Posterior vena cava (tissue), 2 donors: ENCODE data around the gene GZMB. TPM values are rescaled to one million over a fixed set of nuclear protein-coding genes. Genes with fewer than 3 reads are reported as not detected.
"Not testable (repeated sequence)": the region's sequence is repeated elsewhere in the genome, so short reads cannot be mapped to it uniquely, and the experiment has no call there.

Experiments used
- DNase-seq: peaks from one replicate; pipeline ENCODE4 v3.0.0-alpha.2; 2020; ENCODE audit warnings: low spot score
- intact Hi-C, 2 donors: fragments of 100-400 bp; cut with DNase I; formaldehyde crosslinking; loops; one replicate each; pipeline versions ENCODE4 v1.14.1 to v1.14.2; 2022 to 2023
- total RNA-seq, 2 donors: library from RNA; stranded (reverse); fragmentation: NEBNext Ultra II Directional; extraction: Animal tissue kit (Norgen Biotek cat#: 25700); gene quantifications; one replicate each; pipeline ENCODE4 v1.2.1, GENCODE V29; 2021
- donor health status: DM: yes; HTN: yes; CAD: no.
- donor health status: DM: yes; HTN: yes; CAD: no.

GZMB gene
- total RNA-seq, 2 donors from 2014 or later = 0.79 to 1.0 TPM

- intact Hi-C loops = no loop called here
Measured at GRCh38 chr14:24632761-24633160, 1.2 kb downstream of the GZMB start.

DNA sequence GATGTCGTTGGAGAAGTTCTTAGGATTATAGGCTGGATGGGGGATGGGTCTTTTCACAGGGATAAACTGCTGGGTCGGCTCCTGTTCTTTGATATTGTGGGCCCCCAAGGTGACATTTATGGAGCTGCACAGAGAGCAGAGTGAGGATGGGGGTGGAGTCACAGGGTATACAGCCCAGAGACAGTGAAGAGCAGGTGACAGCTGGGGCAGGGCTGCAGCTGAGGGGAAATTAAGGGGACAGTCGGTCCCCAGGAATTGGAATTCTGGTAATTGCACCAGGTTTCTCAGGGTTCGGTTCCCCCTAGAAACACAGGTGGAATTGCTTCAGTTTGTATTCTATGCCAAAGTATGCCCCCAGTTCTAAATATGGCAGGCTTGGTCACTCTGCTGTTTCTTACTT lies 1.7 kb downstream of the GZMB start:
- intact Hi-C loops = no loop called here

More at GRCh38 chr14:24632761-24633160, 1.2 kb downstream of the GZMB start:
- no peak for DNase-seq

GRCh38 chr14:24631749-24632335 lies 2.1 kb downstream of the GZMB start:
- no peak for DNase-seq
- intact Hi-C loops = no loop called here

More for the DNA sequence above, 1.7 kb downstream of the GZMB start:
- no peak for DNase-seq

GRCh38 chr14:24630872-24631477 lies 3.0 kb downstream of the GZMB start:
- intact Hi-C loops = no loop called here
- DNase-seq = no peak

- intact Hi-C loops = no loop called here
- DNase-seq = no peak
Measured at GRCh38 chr14:24630087-24630871, 3.7 kb downstream of the GZMB start.

DNA sequence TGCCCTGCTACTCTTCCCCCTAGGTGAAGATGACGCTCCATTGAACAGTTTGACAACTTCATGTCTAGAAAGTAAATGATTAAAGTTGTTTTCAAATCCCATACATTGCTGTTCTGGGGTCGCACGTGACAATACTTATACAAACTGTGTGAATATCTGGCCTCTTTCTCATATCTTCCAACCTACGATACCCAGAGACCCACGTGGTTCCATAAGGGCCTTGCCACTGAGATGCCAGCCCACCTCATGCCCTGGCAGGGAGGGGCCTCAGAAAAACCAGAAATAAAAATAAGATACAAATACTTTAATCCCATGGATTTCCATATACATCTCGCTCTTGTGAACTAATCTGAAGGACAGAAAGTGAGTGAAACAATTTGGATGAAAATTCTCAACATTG lies 4.5 kb downstream of the GZMB start:
- no peak for DNase-seq
- intact Hi-C loops = no loop called here

DNA sequence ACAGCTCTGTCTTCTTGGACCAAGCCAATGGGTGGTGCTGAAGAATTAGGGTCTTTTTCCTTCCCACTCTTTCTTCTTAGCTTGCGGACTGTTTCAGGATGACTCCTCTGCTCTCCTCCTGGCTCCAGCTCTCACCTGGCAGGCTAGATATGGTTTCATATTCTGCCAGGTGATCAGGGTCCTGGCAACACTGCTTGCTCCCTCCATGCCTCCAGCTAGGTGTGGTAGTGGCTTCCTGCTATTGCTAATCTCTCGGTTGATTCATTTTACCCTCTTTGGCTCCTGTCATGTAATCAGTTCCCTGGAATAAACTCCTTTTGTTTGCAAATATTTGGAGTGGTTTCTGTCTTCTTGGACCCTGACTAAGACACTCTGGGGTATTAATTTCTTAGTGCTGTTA lies 20.2 kb downstream of the GZMB start:
- DNase-seq = no peak
- intact Hi-C loops = no loop called here

DNA sequence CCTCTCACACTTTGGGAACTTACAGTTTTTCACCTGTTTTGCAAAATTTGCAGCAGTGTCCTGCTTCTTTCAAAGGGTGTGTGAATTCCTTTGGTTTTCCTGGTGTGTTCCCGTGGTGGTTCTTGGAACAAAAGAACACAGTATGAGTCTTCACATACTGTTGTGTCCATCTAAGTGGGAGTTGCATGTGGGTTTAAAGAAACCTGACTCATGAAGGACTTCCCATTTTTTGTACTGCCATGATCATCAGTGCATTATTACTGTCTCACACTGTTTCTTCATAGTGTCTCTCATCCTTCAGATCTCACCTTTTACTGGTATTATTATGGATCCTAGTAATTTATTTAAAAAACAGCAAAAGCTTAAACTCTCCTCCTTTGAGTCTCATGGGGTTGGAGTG lies 20.7 kb downstream of the GZMB start:
- DNase-seq = no peak
- intact Hi-C loops = no loop called here

GRCh38 chr14:24612196-24612595 lies 21.8 kb downstream of the GZMB start:
- intact Hi-C loops = no loop called here
- DNase-seq = no peak

- DNase-seq = no peak
Measured at GRCh38 chr14:24609655-24610344, 24.2 kb downstream of the GZMB start, which contains the start of gene GZMH. Gene GZMH (minus strand): TSS chr14:24609685. CDS start chr14:24609613, 72 bp downstream.

GRCh38 chr14:24607635-24608514 lies 26.1 kb downstream of the GZMB start:
- intact Hi-C loops = no loop called here
- no peak for DNase-seq

More at GRCh38 chr14:24609655-24610344, 24.2 kb downstream of the GZMB start, which contains the start of gene GZMH:
- intact Hi-C loops = no loop called here

DNA sequence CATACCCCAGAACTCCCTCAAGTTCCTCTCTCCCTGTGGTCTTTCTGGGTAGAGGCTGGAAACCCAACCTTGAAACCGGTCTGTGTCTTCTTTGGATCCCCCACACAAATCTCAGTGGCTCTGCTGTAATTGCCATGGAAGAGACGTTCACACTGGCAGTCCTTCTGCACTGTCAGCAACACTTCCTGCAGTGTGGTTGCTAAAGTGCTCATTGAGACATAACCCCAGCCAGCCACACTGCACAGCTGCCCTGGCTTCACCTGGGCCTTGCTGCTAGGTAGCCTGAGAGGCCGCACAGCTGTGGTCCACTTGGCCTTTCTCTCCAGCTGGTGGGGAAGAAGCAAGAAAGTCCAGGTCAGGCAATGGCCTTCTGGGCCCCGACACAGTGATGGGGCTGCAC lies 26.9 kb downstream of the GZMB start:
- intact Hi-C loops = no loop called here

DNA sequence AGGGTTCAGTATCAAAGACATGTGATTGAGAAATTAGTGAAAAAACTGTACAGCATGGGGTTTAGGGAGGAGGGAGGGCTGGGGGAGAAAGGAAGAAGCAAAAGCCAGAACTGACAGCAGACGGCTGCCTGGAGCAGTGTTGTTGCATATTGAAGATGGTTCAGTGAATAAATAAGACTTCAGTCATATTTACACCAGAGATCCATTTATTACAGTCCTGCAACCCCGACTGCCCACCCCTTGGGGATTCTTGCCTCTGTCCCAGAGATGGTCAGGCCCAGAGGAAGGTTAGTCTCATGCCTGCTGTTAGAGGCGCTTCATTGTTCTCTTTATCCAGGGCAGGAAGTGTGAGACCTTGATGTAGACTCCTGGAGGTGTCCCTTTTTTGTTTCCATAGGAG lies 27.7 kb downstream of the GZMB start:
- DNase-seq = no peak
- intact Hi-C loops = no loop called here

More for the DNA sequence above, 26.9 kb downstream of the GZMB start:
- no peak for DNase-seq

DNA sequence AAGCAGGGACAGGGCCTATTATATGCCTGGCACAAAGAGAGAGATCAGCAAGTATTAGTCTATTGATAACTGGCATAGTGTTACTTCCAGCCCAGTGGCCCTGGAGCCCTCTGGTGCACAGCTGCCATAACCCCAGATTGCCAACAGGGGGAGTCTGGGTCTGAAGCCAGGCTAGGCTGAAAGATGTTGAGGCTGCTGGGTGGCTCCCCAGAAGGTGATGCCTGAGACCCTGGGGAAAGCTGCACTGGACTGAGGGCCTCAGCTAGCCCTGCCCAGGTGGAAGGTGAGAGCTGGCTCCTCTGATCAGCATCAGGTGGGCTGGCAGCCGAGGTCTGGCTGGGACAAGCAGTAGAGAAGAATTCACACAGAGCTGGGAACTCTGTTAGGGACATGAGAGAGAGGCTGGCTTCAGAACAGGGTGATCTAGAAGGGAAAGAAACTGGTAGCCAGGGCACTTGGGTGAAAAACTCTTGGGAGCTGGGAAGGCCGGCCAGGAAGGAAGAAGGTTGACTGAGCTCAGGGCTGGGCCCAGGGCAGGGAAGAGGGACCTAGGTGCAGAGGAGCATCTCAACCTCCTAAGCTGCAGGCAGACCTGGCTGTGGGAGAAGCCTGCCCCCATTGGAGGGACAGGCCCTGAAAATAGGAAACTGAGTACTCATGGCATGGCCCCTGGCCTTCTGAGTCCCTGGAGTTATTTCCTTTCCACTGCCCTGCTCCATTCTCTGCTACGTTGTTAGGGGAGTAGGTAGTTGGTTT lies 28.4 kb downstream of the GZMB start:
- intact Hi-C loops = no loop called here
- DNase-seq = no peak

DNA sequence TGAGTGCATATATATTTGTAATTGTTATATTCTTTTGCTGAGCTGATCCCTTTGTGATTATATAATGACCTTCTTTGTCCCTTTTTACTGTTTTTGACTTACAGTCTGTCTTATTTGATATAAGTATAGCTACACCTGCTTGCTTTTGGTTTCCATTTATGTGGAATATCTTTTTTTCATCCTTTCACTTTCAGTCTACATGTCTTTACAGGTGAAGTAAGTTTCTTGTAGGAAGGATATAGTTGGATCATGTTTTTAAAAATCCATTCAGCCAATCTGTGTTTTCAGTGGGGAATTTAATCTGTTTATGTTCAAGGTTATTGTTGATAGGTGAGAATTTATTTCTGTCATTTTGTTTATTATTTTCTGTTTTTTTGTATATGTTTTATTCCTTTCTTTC lies 36.6 kb downstream of the GZMB start:
- DNase-seq = no peak
- intact Hi-C loops = no loop called here

DNA sequence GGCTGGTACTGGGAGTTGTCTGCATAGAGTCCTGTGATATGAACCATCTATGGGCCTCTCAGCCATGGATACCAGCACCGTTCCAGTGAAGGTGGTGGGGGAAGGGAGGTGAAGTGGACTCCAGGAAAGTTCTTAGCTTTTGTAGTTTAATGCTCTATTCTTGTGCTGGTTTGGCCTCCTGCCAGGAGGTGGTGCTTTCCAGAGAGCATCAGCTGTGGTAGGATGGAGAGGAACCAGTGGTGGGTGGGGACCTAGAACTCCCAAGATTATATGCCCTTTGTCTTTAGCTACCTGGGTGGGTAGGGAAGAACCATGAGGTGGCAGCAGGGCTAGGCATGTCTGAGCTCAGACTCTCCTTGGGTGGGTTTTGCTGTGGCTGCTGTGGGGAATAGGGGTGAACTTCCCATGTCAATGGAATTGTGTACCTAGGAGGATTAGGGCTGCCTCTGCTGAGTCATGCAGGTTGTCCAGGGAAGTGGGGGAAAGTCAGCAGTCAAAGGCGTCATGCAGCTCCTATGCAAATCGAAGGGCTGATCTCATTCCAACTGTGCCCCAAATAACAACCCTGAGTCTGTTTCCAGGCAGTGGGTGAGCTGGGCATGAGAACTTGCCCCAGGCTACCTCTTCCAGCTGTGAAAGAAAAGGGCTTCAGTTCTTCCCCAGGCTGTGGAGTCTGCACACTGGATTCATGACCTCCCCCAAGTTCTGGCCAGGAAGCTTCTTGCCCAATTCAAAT lies 38.7 kb downstream of the GZMB start:
- intact Hi-C loops = no loop called here

GRCh38 chr14:24591004-24591403 lies 43.0 kb downstream of the GZMB start:
- intact Hi-C loops, DNase-seq: not testable (repeated sequence)

More for the DNA sequence above, 38.7 kb downstream of the GZMB start:
- no peak for DNase-seq
